PC-9 (cell line): ENCODE measurements around the gene USP49. TPM values are rescaled to one million over a fixed set of nuclear protein-coding genes. Genes with fewer than 3 reads are reported as not detected.

ENCODE experiments used
- BruUV-seq: library from RNA; stranded (reverse); fragments of 400-500 nt; replicated peaks from 2 replicates; lab custom pipeline; 2021; lab: Mats Ljungman, UMichigan
- CTCF ChIA-PET: fragments of 300-600 bp; sonication (Branson Sonifier 250); formaldehyde crosslinking; loops from one replicate; lab custom pipeline; 2022; ENCODE audit warnings: antibody characterized with exemption; lab: Charles Lee
- POLR2A ChIA-PET: fragments of 300-600 bp; sonication (Branson Sonifier 250); formaldehyde crosslinking; loops from one replicate; lab custom pipeline; 2022; ENCODE audit warnings: antibody characterized with exemption; ENCODE audit not compliant: unreplicated experiment; lab: Charles Lee
- DNase-seq, 2 experiments: peaks; one replicate each; pipeline versions ENCODE4 v3.0.0 to v3.0.0-alpha.2; 2015 to 2022; ENCODE audit warnings: mixed read lengths in 1 of 2
- H2AFZ ChIP-seq: fragments of 200-600 bp; sonication (generic); 2 replicates; pipeline ENCODE4 v1.8.1; 2017; ENCODE audit warnings: antibody characterized with exemption
- H3F3A ChIP-seq: fragments of 200-600 bp; sonication (generic); 2 replicates; pipeline ENCODE4 v1.8.1; 2017; ENCODE audit warnings: antibody characterized with exemption, mild to moderate bottlenecking, low read depth; ENCODE audit not compliant: insufficient read depth
- H3K27ac ChIP-seq: fragments of 200-600 bp; sonication (generic); 2 replicates; pipeline ENCODE4 v1.6.1; 2016; ENCODE audit warnings: mixed run types
- H3K27me3 ChIP-seq: fragments of 200-600 bp; sonication (generic); 2 replicates; pipeline ENCODE4 v1.6.1; 2016; ENCODE audit warnings: low read depth, mixed run types; ENCODE audit not compliant: insufficient read depth
- H3K36me3 ChIP-seq: fragments of 200-600 bp; sonication (generic); 2 replicates; pipeline ENCODE4 v1.6.1; 2016; ENCODE audit warnings: low read depth, mixed run types
- H3K4me1 ChIP-seq: fragments of 200-600 bp; sonication (generic); replicated peaks from 2 replicates; pipeline ENCODE4 v1.6.1; 2016; ENCODE audit warnings: mixed run types; ENCODE audit not compliant: insufficient read depth
- H3K4me2 ChIP-seq: fragments of 200-600 bp; sonication (generic); 2 replicates; pipeline ENCODE4 v1.6.1; 2017; ENCODE audit warnings: mixed run types
- H3K4me3 ChIP-seq: fragments of 200-600 bp; sonication (generic); 2 replicates; pipeline ENCODE4 v1.6.1; 2016; ENCODE audit warnings: mixed run types
- H3K79me2 ChIP-seq: fragments of 200-600 bp; sonication (generic); 2 replicates; pipeline ENCODE4 v1.6.1; 2017; ENCODE audit warnings: low read depth, mixed run types
- H3K9me2 ChIP-seq: fragments of 200-600 bp; sonication (generic); 2 replicates; pipeline ENCODE4 v1.8.1; 2017; ENCODE audit warnings: mild to moderate bottlenecking; ENCODE audit not compliant: insufficient read depth
- H3K9me3 ChIP-seq: fragments of 200-600 bp; sonication (generic); 2 replicates; pipeline ENCODE4 v1.8.1; 2016; ENCODE audit warnings: low read depth; ENCODE audit not compliant: insufficient read depth
- H4K20me1 ChIP-seq: fragments of 200-600 bp; sonication (generic); 2 replicates; pipeline ENCODE4 v1.8.1; 2017; ENCODE audit not compliant: insufficient read depth
- EZH2 ChIP-seq: fragments of 200-600 bp; sonication (generic); IDR thresholded peaks from 2 replicates; pipeline ENCODE4 v1.8.0; 2017; ENCODE audit warnings: antibody characterized with exemption, low read depth
- intact Hi-C: fragments of 100-400 bp; cut with micrococcal nuclease; formaldehyde crosslinking; loops from one replicate; pipeline ENCODE4 v1.10.0; 2022; ENCODE audit not compliant: unreplicated experiment
- total RNA-seq: library from RNA; stranded (reverse); gene quantifications from 2 replicates; pipeline ENCODE4 v1.2.3, GENCODE V29; 2021
- TF ChIP-seq, protein P1 (sequence below): fragments of 200-600 bp; sonication (generic); conservative IDR thresholded peaks from 2 replicates; pipeline ENCODE4 v1.6.1; 2017; ENCODE audit warnings: mixed run types, antibody characterized with exemption, mild to moderate bottlenecking, moderate library complexity

The USP49 gene
- total RNA-seq, 1 experiment from 2014 or later = 10.9 TPM

DNA sequence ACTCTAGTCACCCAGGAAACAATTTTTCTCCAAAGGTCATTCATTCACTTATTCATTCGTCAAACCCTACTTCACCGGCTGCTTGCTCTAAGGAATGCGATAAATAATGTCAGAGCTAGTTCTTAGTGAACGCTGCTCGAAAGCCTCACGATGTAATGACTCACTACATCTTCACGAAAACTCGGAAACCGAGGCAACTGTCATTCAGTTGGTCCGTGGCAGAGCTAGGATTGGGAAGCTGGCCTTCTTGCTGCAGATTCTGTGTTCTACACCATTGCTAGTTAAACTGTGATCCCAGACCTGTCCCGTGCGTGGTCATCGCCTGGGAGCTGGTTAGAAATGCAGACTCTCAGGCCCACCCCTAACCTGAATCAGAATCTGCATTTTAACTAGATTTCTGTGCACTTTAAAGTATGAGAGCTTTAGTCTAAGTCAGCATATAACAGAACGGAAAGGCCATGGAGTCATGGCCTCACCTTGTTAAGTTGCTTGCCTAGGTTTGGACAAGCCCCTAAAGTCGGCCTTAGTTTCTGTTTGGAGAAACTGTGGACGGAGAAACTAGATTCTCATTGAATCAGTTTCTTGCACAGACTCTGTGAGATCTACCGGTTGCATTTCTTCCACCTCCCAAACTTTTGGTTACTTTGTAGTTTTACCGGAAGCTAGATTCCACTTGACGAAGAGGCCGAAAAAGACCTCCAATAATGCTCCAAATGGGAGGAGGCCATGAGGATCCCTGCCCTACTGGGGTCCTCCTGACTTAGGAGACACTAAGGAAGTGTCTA lies 47.1 kb upstream of the USP49 start:
- peaks cover 15% of the 10 kb centered on the region for H3K79me2 ChIP-seq

GRCh38 chr6:41941280-41942066 lies 46.3 kb upstream of the USP49 start, which contains the start of gene CCND3:
Gene CCND3, minus strand, starts transcription at chr6:41941808. Its CDS starts 159 bp downstream, at chr6:41941649.
- H3K36me3 ChIP-seq = no peaks in the 10 kb centered on the region
- H3F3A ChIP-seq = peaks cover 25% of the 10 kb centered on the region
- TF ChIP-seq, protein P1, sequence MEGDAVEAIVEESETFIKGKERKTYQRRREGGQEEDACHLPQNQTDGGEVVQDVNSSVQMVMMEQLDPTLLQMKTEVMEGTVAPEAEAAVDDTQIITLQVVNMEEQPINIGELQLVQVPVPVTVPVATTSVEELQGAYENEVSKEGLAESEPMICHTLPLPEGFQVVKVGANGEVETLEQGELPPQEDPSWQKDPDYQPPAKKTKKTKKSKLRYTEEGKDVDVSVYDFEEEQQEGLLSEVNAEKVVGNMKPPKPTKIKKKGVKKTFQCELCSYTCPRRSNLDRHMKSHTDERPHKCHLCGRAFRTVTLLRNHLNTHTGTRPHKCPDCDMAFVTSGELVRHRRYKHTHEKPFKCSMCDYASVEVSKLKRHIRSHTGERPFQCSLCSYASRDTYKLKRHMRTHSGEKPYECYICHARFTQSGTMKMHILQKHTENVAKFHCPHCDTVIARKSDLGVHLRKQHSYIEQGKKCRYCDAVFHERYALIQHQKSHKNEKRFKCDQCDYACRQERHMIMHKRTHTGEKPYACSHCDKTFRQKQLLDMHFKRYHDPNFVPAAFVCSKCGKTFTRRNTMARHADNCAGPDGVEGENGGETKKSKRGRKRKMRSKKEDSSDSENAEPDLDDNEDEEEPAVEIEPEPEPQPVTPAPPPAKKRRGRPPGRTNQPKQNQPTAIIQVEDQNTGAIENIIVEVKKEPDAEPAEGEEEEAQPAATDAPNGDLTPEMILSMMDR = no peak
- no peak for TF ChIP-seq EZH2
- peak within 1 kb of the TSS; percentile 85 for H2AFZ ChIP-seq
- H3K9me3 ChIP-seq = no peaks in the 10 kb centered on the region
- H3K4me3 ChIP-seq = peak within 1 kb of the TSS; percentile 78
- peaks cover 15% of the 10 kb centered on the region for H3K79me2 ChIP-seq
- CTCF ChIA-PET = interaction anchor here (0.6 to 1.1 kb wide), 4 partner anchors 20 to 339 kb away, joined by 3 to 5 read pairs (median 4); no protein-coding TSS in a partner anchor
- BruUV-seq = no TSS peak
- intact Hi-C loops = loop anchor here (1.0 kb wide), 2 partner anchors 26 to 50 kb away; no protein-coding TSS in a partner anchor
- DNase-seq = peak; percentile 69 to 89
- peaks cover 27% of the 10 kb centered on the region for H3K4me1 ChIP-seq
- no peaks in the 10 kb centered on the region for H3K9me2 ChIP-seq
- POLR2A ChIA-PET = interaction anchor here (0.5 to 0.7 kb wide), 4 partner anchors 87 to 177 kb away, joined by 3 to 19 read pairs (median 10); no protein-coding TSS in a partner anchor
- H3K27me3 ChIP-seq = no peaks in the 10 kb centered on the region
- H4K20me1 ChIP-seq = no peaks in the 10 kb centered on the region
- peak within 1 kb of the TSS; percentile 72 for H3K27ac ChIP-seq
- H3K4me2 ChIP-seq = peak within 1 kb of the TSS; percentile 100

More for the DNA sequence above, 47.1 kb upstream of the USP49 start:
- peaks cover 17% of the 10 kb centered on the region for H3F3A ChIP-seq
- TF ChIP-seq, protein P1 = no peak
- TF ChIP-seq EZH2 = no peak
- no peaks in the 10 kb centered on the region for H3K9me3 ChIP-seq
- peak overlapping the region; percentile 72 for H3K27ac ChIP-seq
- H3K4me2 ChIP-seq = peak overlapping the region; percentile 100
- peak in 1 of 2 experiments; percentile 75 for DNase-seq
- ChIA-PET POLR2A (interaction anchor here (0.5 to 0.7 kb wide), 6 partner anchors 12 to 177 kb away, joined by 3 to 19 read pairs (median 8); no protein-coding TSS in a partner anchor), CTCF (interaction anchor here (0.6 to 1.1 kb wide), 5 partner anchors 19 to 1153 kb away, joined by 3 to 16 read pairs (median 4); no protein-coding TSS in a partner anchor)
- H3K27me3 ChIP-seq = no peaks in the 10 kb centered on the region
- peak overlapping the region; percentile 85 for H2AFZ ChIP-seq
- TSS peak; percentile 83 for BruUV-seq
- H3K36me3 ChIP-seq = no peaks in the 10 kb centered on the region
- no peaks in the 10 kb centered on the region for H3K9me2 ChIP-seq
- peaks cover 27% of the 10 kb centered on the region for H3K4me1 ChIP-seq
- H4K20me1 ChIP-seq = no peaks in the 10 kb centered on the region
- intact Hi-C loops = loop anchor here (1.0 kb wide), 2 partner anchors 25 to 49 kb away; no protein-coding TSS in a partner anchor
- H3K4me3 ChIP-seq = peak overlapping the region; percentile 78
